Measurements from ENCODE around the gene ISM1.

ISM1 gene

DNA sequence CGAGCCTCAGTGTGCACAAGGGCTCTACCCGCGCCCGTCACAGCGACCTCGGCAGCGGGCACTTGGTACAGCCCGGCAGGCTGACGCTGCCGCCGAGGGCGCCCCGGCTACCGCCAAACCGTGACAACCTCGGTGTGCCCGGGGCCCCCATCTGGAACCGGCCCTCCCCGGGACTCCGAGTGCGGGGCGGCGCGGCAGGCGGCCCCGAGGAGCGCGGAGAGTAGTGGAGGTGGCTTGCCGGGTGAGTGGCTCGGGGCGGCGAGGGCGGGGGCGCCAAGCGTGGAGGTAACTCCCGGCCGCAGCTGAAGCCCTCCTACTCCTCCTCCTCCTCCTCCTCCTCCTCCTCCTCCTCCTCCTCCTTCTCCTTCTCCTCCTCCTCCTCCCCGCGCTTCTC lies at the start of gene ISM1:
ISM1 (plus strand) TSS at position 371 of the 394 bp plus-strand sequence. CDS start 503 bp downstream, outside the sequence.
- DNase-seq (ENCODE audit: low read depth in 3 of 3, low spot score in 1 of 3): peak in 1 of 3 donors; percentile 37

DNA sequence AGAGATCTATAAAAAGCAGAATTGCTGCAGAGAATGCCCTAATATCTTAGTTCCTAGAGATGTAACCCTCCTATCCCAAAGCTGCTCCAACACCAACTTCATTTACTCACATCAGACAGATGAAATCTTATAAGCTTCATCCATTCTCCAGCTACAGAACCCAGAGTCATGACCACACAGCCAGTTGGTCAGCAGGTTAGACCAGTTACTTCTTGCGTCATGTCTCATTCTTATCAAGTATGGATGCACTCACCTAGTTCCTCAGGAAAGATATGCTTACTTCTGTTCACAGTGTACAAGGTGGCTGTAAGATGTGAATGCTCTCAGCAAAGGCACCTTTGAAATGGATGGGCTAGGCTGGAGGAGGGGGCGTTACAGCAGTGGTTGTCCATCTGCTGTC lies 47.9 kb upstream of the ISM1 start:
- no peak for DNase-seq (ENCODE audit: low read depth in 3 of 3, low spot score in 1 of 3)

GRCh38 chr20:13174402-13174801 lies 46.7 kb upstream of the ISM1 start:
- no peak for DNase-seq (ENCODE audit: low read depth in 3 of 3, low spot score in 1 of 3)

DNA sequence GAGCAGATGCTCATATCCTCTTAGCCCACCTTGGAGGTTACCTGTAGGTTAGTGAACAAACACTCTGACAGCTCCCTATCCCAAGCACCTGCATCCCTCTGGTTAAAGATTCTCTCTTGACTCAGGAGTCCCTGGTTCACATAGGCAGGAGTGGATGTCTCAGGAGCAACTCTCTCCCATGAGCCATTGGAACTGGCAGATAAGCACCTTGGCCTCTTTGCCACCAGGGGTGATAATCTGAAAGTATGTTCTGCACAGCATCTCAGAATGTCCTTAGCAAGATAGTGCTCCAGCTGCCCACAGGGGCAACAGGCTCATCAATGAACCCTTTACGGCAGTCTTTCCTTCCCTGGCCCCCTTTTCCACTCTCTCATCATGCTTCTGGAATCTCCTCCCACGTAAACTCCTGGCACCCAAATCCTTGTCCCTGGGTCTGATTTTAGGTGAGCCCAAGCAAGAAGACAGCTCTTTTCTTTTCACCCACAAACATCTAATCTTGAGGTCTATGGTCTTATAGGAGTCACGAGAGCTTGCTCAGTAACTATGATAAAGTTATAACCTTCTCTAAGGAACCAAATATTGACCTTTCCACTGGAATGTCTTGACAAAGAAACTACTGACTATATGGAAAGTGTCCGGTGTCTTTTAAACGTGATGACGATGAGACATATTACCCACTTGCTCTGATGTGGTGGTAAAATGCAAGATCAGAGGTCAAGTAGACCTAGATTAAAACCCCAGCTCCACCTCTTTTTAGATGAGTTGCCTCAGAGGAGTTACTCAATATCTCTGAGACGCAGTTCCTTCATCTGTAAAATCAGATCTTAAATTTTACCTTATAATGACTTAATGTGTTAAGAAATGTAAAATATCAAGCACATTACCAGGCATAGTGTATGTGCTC lies 39.8 kb upstream of the ISM1 start:
- DNase-seq (ENCODE audit: low read depth in 3 of 3, low spot score in 1 of 3): no peak

- DNase-seq (ENCODE audit: low read depth in 3 of 3, low spot score in 1 of 3): no peak
Observed at GRCh38 chr20:13183005-13183404, 38.1 kb upstream of the ISM1 start.

- no peak for DNase-seq (ENCODE audit: low read depth in 3 of 3, low spot score in 1 of 3)
Observed at GRCh38 chr20:13186043-13186774, 34.9 kb upstream of the ISM1 start.

GRCh38 chr20:13187899-13188298 lies 33.2 kb upstream of the ISM1 start:
- DNase-seq (ENCODE audit: low read depth in 3 of 3, low spot score in 1 of 3): no peak

- no peak for DNase-seq (ENCODE audit: low read depth in 3 of 3, low spot score in 1 of 3)
Observed at GRCh38 chr20:13199279-13199678, 21.8 kb upstream of the ISM1 start.

DNA sequence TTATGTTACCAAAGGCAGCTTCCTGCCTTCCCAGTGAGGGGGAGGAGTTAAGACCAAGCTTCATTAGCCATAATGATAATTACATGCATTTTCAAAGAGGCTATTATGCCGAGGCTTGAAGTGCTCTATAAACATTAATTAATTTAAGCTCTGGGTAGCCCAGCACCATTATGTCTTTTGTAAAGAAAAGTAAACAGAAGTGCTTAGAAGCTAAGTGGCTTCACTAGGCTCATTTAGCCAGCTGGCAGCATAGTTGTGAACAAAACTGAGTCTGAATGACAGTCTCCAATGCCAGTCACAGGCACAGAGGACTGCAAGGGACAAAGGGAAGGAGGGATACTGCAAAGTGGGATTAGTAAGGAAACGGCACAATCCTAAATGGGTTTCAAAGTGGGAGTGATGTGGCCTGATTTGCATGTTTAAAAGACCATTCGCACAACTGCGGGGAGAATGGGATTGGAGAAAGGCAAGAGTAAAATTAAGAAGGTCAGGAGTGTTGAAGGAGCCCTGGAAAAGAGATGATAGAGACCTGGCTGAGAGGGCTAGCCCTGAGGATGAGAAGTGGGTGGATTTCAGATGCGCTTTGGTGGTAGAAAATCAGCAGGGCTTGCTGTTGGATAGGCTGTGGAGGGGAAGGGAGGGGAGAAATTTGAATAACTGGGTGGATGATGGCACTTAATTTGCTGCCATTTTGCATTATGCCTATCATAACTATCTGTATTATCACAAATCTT lies 20.1 kb upstream of the ISM1 start:
- DNase-seq (ENCODE audit: low read depth in 3 of 3, low spot score in 1 of 3): no peak

GRCh38 chr20:13202565-13202964 lies 18.5 kb upstream of the ISM1 start:
- no peak for DNase-seq (ENCODE audit: low read depth in 3 of 3, low spot score in 1 of 3)

DNA sequence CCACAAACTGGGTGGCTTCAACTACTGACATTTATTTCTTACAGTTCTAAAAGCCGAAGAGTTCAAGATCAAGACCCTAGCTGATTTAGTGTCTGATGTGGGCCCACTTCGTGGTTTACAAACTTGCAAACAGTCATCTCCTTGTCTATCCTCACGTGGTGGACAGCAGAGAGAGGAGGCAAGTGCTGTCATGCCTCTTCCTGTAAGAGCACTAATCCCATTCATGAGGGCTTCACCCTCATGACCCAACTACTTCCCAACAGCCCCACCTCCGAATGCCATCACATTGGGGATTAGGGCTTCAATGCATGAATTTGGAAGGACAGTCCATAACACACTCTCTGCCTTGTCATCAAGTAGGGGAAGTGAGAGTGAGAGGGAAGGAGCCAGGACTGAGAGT lies 15.6 kb upstream of the ISM1 start:
- DNase-seq (ENCODE audit: low read depth in 3 of 3, low spot score in 1 of 3): no peak

DNA sequence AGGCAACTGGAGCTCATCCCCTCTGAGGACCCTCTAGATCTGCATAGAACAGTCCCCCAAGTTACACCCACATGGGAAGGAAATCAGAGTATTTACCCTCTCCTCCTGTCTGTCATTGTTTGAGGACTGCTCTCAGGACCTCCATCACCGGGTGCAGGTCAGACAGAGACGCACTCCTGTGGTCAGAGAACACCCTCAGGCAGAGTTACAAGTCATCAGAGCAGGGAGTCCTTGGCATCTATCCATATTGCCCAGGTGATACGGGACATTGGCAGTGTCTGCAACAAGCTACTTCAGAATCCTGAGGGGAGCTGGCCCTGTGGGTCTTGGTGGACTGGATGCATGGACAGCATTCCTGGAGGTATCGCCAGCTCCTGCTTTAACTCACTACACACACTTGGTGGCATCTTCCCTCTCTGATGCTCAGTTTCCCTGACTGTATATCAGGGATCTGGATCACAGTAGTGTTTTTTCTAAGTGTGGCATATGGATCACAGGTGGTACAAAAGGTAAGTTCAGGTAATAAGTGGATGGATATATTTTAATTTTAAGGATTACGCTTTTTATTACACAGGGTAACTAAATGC lies 15.1 kb upstream of the ISM1 start:
- DNase-seq (ENCODE audit: low read depth in 3 of 3, low spot score in 1 of 3): no peak

DNA sequence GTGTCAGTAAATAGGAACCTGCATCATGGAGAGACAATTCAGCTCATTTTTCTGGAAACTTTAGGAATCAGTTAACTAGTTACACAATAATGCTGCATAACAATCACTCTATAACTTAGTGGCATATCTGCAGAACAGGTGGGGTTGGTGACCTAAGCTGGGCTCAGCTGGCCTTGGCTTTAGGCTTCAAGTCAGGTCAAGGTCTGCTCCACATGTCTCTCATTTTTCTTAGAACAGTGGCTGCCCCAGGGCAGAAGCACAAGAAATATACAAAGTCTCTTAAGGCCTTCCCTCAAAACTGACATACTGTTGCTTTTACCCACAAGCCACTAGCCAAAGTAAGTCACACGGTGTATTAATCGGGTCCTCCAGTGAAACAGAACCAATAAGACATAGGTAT lies 14.1 kb upstream of the ISM1 start:
- no peak for DNase-seq (ENCODE audit: low read depth in 3 of 3, low spot score in 1 of 3)

GRCh38 chr20:13211956-13212618 lies 9.0 kb upstream of the ISM1 start:
- DNase-seq (ENCODE audit: low read depth in 3 of 3, low spot score in 1 of 3): no peak

DNA sequence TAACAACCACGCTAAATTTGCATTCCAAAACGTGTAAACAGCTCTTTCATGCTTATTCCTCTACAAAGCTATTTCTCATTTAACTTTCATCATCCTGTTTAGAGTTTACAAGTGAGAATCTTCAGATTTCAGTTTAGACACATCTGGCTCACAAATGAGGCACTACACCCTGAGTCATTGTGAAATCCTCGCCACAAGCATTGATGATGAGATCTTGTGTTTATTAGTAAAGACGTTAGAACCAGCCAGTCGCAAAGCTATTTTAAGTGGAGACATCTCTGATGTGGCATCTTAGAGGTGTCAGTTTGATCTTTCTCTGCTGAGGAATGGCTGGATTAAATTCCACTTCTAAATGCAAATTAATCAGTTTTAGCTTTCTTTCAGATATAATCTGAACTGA lies 8.3 kb upstream of the ISM1 start:
- no peak for DNase-seq (ENCODE audit: low read depth in 3 of 3, low spot score in 1 of 3)

- no peak for DNase-seq (ENCODE audit: low read depth in 3 of 3, low spot score in 1 of 3)
Observed at GRCh38 chr20:13213335-13213734, 7.7 kb upstream of the ISM1 start.

- no peak for DNase-seq (ENCODE audit: low read depth in 3 of 3, low spot score in 1 of 3)
Observed at GRCh38 chr20:13216533-13216932, 4.5 kb upstream of the ISM1 start.

GRCh38 chr20:13219327-13220193 lies 1.5 kb upstream of the ISM1 start:
- peak in 1 of 3 donors; percentile 10 for DNase-seq (ENCODE audit: low read depth in 3 of 3, low spot score in 1 of 3)

- DNase-seq (ENCODE audit: low read depth in 3 of 3, low spot score in 1 of 3): peak in 1 of 3 donors; percentile 8
Observed at GRCh38 chr20:13220194-13220903, 725 bp upstream of the ISM1 start.

Data from stimulated activated CD4-positive, alpha-beta T cell treated with anti-CD3 and anti-CD28 coated beads, TNF-alpha, amount 100 ng/mL, for 1 hour (primary cell).